Ureter (tissue), 1 donor: ENCODE data around the gene ATXN8OS. TPM values are rescaled to one million over a fixed set of nuclear protein-coding genes. Genes with fewer than 3 reads are reported as not detected.
"Not testable (repeated sequence)": the region's sequence is repeated elsewhere in the genome, so short reads cannot be mapped to it uniquely, and the experiment has no call there.

Experiments
- DNase-seq: peaks from one replicate; pipeline ENCODE4 v3.0.0-alpha.2; 2020; ENCODE audit warnings: low spot score
- total RNA-seq: library from RNA; stranded (reverse); gene quantifications from one replicate; pipeline ENCODE4 v1.2.4, GENCODE V29; 2023
- donor health status: DM: yes; HTN: yes; CAD: no.

The ATXN8OS gene
- not detected for total RNA-seq

DNA sequence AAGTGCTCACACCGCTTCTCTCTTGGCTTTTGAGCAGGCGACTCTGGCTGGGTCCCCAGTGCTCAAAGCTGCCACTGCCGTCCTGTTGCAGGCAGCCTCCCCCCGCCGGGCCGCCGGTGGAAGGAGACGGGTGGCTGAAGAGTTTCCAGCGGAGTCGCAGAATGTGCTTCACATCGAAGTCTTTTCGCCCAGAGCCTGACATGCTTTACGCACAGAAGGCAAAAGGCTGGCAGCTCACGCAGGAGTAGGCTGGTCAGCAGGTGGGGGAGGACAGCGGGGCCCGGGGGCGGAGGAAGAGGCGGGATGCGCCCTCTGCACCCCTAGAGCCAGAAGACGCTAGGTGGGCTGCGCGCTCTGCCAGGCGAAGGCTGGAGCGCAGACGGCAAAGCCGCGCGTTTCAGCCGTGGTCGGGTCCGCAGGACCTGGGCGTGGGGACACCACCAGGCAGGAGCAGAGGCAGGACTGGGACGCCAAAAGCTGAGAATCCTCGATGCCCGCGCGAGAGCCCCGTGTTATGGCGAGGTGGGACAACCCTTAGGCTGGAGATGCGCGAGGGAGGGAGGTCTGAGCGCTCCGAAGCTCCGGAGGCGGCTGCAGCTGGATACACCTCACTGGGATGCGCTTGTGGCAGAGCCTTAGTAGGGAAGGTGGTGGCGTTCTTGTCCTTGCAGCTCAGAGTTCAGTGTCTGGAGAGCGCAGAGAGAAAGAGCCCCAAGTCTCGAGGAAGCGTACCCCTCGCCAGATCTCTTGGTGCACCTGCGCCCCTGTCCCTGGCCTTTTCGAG, at the start of gene ATXN8OS:
Gene ATXN8OS (plus strand): TSS at position 329 of the 784 bp plus-strand sequence.
- DNase-seq: no peak

DNA sequence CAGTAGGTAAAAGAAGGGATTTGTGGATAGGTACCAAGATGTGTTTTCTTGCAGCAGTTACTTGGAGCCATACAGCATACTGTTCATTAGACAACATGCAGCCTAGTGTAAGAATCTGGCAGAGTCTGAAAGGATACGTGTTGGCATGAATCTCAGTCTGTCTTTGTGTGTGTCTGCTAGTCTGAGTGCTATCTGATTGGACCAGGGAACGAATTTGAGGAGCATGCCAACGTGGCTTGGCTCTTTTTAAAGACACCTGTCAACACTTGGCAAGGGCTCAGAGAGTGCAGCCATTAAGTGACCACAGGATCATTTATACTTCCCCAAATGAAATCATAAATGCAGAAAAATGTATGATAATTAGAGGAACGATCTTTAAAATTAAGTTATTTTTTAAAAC, 27.6 kb upstream of the ATXN8OS start:
- no peak for DNase-seq

DNA sequence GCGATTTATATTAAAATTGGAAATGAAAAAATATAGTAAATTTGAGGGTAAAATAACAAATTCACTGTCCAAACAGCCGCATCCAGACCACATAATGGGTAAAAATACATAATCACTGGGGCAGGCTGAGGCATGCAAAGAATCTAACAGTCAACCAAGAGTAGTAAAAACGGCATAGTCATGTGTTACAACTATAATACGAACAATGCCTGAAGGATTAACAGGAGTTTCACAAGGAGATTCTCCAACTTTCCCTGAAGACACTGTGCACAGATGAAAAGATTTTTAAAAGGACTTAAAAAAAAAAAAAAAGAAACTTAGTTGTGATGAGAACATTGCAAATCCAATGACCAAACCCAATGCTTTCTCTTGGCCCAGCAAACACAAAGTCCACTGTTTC, 20.4 kb upstream of the ATXN8OS start:
- DNase-seq: no peak

DNA sequence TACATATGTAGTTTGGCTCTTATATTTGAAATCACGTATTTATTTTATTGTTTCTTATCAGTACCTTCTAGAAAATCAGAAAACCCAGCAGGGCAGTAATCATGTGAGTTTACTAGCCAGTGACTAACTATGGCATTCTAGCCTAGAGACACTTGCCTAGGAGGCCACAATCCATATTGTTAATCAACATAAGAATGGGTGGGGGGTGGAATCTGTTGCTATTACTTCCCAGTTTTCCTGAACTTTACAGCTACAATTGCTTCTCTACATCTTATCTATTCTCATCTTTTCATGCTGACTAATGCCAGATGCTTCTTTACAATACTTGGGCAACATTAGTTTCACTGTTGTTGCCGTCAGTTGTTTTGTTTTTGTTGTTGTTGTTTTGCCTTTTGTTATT, 18.7 kb upstream of the ATXN8OS start:
- DNase-seq: no peak

DNA sequence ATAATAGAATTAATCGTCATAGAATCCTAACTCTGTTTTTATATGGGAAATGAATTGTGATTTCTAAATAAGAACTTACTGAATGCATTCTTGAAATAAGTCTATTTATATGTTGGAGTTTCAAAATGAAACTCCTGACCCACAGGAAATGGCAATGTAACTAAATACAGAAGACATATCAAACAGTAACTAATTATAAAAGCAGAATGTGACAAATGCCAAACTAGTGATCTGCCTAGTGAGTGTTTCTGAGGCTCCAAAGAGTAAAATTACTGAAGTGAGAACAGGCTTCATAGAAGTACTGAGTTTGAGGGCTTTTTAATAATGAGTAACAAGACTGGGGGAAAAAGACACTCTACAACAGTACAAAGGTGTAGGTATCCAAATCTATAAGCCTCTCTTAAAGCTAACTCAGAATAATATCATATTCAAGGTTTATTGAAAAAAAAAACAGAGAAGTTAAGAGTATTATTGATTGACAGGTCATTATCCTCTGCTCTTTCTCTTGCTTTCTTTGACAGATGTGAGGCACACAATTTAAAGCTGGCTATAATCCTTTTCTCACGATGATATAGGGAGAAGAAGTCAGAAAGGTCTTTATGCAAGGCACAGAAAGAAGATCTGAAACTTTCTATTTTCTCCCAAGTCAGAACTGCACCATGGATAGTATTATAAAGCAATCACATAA, 17.4 kb upstream of the ATXN8OS start:
- DNase-seq: no peak

DNA sequence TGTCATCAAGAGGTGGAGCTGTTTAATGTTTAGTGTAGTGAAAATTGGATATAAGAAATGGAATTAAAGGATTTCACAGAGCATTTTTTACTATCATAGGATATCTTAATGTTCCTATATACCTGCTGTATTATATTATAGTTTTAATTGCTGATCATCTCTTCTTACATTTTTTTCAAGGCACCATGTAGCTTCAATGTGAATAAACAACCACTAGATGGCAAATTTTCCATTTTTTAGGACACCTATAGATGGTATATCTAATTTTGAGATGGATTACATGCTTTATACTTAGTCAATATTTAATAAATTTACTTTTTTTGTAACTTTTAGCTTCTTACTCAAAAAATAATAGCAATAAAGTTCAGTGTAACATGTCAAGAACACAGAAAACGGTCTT, 9.0 kb upstream of the ATXN8OS start:
- DNase-seq: no peak

DNA sequence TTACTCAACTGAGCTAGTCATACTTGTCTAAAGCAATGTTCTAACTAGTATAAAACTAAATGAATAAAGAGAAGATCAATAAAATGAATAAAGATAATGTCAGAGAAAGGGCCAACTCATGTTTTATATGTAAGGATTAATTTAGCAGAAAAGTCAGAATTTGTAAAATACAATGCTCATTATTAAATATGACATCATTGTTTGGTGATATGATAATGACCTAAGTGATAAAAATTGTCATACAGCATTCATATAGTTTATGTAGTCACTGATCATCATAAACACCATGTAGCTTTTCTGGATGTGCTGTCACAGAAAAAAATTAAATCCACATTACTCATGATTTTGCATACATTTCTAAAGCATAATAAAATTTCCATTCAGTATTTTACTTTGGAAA, 3.1 kb upstream of the ATXN8OS start:
- no peak for DNase-seq

DNA sequence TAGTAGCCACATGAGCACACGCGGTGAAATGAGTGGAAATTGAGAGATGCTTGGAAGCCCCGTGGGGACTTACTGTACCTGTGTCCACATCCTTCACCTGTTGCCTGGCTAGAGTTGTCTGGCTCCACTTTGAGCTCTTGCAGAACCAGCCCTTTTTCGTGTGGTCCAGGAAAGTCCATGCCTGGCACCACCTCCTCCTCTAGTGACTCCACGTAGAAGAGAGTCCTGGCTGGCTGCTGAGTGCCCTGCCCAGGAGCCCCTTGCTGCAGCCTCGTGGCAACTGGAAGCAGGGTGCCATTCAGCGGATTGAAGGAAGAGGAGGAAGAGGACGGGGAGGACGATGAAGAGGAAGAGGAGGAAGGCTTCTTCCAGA, 515 bp upstream of the ATXN8OS start:
- no peak for DNase-seq

DNA sequence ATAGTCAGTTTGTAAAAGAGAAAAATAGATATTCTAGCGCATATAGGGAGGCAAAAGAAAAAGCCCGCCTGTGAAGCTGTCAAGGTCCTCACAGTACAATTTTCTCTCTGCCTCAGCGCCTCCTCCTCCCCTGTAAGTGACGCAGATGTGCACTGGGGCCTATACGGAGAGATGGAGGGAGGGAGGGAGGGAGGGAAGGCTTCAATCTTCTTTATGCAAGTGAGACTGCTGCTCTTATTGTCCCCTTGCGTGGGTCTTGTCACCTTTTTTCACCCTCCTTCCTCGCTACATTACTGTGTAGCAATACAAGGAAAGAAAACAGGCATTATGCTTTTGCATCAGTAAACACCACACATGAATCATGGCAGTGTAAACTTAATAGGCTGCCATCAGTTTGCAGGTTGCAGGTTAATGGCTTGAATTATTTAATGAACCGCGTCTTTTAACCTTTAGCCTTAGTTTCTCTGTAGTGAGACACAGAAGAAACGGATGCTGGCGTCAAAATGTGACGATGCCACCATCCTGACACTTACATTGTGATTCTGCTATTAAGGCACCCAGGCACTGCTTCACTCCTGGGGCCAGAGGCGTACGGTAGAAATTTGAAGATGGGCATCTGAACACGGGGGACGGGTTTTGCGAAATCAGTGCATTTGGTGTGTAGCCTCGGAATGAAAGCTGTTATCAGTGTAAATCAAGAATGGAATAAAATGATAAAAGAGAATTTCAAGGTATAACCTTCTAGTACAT, 905 bp downstream of the ATXN8OS start, which contains the start of gene KLHL1:
Gene KLHL1 (minus strand): TSS at position 97 of the 750 bp plus-strand sequence. CDS start 753 bp downstream, outside the sequence.
- DNase-seq: no peak

DNA sequence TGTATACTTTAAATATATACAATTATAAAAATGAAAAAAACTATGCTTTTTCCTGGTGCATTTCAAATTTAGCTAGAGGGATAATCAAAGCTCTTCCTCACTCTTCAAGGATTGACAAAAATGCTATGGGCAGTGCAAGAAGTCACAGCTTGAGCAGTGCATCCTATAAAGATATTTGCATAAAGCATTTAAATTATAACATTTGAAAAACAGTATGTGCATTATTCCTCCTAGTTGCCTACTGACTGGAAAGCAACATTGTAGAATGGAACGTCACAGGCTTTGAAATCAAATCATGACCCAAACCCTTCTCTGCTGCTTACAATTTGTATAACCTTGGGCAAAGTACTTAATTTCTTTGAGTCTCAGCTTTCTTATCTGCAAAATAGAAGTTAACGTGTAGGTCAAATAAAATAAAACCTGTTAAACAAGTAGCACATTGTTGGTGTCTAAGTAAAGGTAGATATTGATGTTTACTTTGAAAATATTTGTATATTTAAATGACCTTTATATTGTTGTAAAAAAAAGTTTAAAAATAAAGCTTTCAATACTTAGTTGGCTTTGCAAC, 9.8 kb downstream of the ATXN8OS start:
- DNase-seq: no peak

DNA sequence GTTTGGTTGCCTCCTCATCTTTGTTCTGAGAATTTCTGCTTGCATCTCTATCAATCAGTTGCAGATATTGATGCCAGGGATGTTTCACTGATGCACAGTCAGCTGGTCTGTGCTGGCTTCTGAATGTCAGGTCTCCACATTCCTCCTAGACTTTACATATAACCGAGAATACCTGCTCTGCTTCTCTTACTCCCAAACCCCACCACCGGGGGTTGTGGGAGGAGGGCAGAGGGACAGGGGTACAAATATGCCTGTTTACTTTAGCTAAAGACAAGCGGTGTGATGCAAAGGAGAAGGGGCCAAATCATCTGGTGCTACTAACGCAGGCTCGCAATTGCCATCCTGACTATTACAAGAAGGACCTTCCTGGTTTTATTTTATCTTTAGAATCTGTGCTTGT, 18.1 kb downstream of the ATXN8OS start:
- no peak for DNase-seq

DNA sequence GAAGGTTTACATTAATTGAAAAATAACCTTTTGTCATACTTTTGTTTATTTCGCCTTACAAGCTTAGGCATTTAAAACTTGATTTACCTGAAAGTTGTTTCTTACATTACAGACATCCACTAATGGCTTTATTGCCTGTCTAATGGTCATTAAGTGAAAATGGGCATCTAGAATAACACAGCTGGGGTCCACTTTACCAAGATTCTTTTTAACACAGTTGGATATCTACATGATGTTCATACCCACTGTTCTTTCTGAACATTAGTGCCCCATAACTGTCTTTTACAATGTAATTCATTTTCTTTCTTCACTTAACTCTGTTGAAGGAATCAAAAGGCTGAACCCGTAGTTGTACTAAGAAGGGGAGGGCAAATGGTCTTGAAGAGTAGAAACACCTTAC, 20.5 kb downstream of the ATXN8OS start:
- DNase-seq: no peak

DNA sequence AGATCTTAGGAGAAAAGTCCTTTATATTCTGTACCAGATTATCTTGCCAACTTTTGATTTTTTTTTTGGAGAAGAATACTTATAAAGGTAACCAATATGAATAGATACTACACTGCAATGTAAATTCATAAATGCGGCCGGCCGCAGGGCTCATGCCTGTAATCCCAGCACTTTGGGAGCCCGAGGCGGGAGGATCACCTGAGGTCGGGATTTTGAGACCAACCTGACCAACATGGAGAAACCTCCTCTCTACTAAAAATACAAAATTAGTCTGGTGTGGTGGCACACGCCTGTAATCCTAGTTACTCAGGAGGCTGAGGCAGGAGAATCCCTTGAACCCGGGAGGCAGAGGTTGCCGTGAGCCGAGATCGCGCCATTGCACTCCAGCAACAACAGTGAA, 35.0 kb downstream of the ATXN8OS start:
- not testable (repeated sequence) for DNase-seq

DNA sequence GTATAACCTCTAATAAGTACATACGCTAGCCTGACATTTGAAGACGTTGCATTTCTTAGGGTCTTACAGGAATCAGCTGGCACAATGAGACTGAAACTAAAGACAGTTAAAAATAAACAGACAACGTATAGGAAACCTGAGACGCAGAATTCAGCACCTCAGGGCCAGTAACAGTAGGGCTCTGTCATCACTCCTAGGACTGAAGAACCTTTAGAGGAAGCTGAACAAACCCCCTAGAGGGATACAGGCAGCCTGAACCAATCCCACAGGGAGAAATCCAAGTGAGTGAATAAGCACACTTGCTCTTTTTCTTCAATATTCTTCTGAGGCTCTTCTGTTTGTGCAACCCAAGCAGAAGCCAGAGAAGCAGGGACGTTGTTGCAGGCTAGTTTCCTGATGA, 54.5 kb downstream of the ATXN8OS start:
- DNase-seq: no peak

DNA sequence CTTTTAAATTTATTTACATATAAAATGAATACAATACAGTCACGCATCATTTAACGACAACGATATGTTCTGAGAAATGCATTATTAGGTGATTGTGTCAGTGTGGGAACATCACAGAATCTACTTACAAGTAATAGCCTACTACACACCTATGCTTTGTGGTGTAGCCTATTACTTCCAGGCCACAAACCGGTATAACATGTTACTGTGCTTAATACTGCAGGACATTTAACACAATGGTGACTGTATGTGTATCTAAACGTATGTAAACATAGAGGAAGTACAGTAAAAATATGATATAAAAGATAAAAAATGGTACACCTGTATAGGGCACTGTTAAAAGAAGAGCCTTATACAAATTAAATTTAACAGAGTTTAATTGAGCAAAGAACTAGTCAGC, 63.1 kb downstream of the ATXN8OS start:
- DNase-seq: no peak

DNA sequence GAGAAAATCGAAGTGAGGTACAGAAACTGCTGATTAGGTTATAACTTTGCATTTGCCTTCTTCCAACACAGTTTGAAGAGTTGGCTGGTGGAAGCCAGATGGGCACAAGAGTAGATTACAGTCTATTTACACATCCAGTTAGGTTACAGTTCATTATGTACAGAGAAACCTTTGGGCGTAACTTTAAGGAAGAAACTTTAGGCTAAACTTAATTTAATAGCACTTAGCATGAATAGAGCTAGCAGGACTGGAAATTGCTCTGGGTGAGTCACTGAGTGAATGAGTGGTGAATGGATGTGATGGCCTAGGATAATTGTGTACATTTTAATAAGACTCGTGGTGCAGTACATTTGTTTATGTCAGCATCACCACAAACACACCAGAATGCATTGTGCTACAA, 63.5 kb downstream of the ATXN8OS start:
- DNase-seq: no peak

DNA sequence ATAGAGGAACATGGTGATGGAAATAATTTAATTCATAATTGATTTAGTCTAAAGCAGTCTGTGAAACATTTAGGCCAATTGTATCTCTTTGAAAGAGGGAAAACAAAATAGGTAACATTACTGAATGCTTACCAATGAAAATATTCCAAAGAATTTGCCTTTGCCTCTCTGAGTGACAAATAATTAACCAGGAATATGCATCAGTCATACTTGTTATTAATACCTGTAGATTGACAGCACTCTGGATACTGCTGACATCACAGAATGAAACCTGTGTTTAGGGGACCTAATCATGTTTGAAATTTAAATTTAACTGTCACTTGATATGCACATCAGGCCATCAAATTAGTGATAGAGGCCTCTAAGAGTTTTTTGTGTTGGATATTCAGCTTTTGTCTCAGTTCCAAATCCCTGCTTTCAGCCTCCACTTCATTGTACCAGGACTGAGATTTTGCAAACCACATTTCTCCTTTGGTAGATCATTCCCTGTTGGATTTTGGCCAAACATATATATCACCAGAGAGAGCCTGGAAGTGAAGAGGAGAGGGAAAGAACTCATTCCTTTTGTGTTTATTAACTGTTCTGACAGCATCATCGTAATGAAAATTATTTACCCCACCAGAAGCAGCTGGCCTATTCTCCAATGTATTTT, 65.4 kb downstream of the ATXN8OS start:
- no peak for DNase-seq

DNA sequence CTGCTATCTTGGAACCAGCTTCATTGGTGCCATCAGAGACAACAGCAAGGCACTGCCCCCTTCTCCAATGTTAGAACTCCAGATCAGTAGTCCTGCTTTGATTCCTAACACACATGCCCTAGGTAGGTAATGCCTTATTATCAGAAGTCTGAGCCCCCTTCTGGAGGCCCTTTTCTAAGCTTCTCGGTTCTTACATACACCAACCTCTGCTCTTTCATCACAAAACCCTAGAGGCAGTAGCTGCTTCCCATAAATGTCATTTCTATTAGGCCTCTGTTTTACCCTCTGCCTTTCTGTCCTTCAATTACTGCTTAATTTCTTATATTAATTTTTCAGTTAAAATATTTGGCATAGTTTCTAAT, 66.0 kb downstream of the ATXN8OS start:
- DNase-seq: no peak

DNA sequence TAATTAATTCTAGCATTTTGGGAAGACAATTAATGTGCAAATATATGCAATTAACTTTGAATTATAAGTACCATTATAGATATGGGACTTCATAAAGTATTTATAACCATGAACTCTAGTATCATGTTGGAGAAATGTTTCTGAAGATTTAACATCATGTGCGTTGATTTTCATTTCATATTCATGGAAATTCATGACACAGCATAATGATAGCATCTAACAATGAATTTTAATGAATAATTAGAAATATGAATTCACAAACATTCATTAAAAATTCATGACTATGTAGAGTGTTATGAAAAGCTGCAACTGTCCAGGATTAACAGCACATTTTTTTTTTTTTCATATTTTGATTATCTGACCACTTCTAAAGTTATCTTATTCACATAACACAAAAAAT, 70.7 kb downstream of the ATXN8OS start:
- DNase-seq: no peak
